GM10847 (cell line): ENCODE measurements around the gene MAP3K8.

Experiments
- POLR2A ChIP-seq: IDR thresholded peaks from 2 replicates; pipeline ENCODE4 v1.6.1; 2011; ENCODE audit not compliant: insufficient read length; ENCODE audit errors: extremely low read depth

The MAP3K8 gene

DNA sequence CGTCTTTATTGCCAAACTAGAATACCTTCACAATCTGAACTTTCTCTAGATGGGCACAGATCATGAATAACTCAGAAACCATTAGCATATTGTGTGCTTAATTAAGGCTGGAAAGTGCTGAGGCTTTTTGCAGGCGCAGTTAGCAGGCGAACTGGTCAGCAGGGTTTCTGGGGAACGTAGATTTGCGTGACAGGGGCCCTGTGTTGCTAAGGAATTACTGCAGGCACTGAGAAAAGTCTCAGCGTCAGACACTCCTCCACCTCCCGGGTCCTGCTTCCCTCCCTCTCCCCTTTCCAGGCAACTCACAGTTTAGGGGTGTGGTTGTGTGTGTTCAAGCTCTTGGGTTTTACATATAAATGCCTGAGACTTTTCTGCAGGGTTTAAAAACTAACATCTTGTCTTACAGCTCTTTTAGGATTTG is 2.2 kb downstream of the MAP3K8 start:
- no peak for TF ChIP-seq POLR2A

DNA sequence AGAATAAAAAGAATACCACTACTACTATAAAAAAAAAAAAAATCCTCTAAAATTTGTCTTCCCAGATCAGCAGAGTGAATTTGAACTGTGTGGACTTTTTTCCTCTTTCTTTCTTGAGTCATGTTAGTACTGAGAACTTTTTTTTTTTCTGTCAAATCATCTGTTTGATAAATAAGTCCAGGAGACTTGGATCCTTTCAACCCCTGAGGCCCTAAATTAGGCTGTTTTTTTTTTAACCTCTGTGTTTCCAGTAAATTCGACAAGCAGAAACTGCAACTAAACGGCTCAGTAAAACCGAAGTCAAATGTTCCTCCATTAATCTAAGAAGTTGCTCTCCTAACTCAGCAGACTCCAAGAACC is 2.7 kb downstream of the MAP3K8 start:
- TF ChIP-seq POLR2A = no peak

DNA sequence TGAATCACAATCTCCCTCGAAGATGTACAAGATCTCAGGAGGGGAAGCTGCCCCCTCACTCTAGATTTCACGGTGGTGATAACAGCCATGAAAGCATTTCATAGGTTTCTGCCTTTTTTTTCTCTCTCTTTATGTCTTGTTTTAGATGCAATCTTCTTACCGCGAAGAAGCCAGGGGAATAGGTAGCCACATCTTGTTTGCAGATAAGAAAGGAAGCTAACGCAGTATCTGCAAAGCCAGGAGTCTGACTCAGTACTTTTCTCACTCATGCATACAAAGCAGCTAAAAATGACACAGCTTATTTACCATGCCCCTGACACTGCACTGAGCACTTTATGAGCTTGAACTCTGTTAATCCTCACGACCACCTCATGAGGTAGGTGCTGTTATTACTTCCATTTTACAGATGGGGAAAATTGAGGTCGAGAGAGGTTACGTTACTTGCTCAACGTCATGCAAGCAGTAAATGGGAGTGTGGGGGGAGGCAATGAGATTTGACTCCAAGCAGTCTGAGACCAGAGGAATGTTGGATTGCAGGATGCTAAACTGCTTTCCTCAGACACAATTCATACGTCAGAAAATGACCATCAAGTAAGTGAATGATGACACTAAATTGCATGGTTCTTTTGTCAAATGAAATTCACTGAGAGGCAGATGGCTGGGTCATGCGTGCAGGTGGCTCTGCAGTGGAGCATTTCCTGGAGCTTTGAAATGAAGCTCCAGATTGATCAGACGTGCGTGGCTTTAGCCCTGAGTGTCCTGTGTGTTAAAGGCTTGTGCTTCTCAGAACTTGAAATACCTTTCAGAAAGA is 3.3 kb downstream of the MAP3K8 start:
- TF ChIP-seq POLR2A = no peak

DNA sequence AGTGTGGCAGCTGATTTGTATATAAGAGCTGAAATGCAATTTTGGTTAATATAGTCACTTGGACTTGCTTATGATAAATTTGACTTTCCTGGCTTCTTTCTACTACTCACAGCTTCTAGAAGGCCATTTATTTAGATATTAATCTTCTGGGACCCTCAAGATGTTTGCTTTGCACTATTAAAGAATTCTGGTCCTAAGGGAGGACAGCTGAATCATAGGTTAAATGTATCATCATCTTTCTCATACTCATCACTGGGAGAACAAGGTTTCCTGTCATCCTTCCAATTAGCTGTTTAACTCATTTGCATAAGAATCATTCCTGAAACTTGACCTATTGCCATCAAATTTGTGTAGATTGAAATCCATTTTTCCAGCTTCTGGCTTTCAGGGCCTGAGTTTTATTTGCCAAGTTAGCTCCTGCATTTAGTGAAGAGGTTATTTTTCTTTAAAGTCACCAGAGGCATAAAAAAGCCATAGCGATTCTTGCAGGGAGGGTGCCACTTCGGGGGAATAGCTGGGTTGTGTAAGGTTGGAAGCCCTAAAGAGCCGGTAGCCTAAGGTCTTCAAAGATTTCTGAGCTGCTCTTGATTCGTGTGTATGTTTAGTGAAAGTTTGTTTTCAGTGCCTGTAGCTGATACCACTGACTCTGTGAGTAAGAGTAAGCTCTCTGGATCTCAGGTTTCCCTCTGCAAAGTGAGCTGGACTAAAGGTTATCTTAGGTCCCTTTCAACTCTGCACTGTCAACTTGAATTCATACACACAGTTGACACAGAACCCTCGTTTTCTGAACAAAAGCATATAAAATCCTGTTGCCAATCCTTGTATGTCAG is 4.3 kb downstream of the MAP3K8 start:
- no peak for TF ChIP-seq POLR2A

DNA sequence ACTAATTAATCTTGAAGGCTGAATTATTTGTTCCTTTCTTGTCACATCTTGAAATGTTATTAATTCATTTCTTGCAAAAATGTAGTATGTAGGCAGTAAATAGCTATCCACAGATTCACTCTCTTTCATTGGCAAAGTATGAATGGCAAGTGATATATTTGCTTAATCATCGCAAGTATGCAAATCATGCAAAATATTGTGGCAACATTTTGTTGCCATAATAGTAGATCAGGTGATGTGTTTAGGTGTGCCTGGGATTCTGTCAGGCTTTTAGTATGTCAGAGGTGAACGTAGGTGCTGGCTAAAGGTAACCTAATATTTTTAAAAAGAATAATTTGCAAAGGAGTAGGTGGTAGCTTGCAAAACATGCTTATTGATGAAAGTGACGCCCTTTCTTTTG is 5.9 kb downstream of the MAP3K8 start:
- no peak for TF ChIP-seq POLR2A

DNA sequence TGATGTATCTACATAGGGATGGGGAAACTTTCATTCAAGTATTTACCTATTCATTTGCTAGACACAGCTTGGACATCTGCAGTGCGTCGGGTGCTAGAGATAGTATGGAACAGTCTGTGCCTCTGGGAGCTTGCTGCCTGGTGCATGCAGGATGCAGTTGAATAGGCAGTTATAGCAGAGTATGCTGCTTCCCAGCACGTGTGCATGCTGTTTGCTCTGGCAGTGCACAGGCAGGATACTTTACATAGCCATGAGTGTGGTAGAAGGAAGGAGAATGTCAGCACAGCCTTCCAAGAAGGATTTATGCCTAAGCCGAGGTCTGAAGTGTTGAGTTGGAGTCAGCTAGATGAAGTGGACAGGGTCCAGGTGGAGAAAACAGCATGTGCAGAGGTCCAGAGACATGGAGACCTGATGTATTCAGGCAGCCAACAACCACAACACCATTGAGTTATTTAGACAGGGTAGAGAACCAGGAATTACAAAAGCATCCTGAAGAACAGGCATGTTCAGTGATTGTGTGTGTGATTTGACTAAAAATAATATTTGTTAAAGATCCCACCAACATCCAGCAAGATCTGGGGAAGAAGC is 8.1 kb downstream of the MAP3K8 start:
- TF ChIP-seq POLR2A = no peak

DNA sequence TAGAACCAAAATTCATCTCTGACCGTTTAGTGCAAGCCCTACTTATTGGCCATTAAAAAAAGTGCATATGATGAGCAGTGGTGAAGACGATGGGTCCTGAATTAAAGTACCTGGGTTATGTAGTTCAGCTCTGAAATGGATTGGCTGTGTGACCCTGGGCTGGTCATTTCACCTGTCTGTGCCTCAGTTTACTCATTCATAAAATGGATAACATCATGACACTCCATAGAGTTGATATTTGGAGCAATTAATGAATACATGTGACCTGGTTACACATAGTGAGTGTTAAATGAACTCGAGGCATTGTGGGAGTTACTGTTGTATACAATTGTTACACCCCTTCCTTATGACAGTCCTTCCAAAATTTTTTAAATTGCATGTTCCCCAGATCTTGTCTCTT is 9.1 kb downstream of the MAP3K8 start:
- no peak for TF ChIP-seq POLR2A

DNA sequence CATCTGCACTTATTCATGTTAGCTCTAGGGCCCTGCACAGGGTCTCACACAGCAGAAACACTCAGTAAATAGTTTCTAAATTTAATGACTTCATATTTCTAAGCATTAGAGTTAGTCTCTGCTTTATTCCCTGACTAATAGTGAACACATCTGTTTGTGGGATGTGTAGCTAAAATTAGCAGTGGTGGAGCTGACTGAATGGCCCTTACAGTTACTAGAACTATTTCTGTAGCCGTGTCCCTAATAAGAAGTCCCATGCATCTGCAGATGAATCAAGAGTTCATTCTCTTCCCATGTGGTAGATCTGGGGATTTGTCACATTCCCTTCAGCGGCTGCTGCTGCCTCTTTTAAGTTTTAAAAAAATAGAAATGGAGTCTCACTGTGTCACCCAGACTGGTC is 11.7 kb downstream of the MAP3K8 start:
- no peak for TF ChIP-seq POLR2A

DNA sequence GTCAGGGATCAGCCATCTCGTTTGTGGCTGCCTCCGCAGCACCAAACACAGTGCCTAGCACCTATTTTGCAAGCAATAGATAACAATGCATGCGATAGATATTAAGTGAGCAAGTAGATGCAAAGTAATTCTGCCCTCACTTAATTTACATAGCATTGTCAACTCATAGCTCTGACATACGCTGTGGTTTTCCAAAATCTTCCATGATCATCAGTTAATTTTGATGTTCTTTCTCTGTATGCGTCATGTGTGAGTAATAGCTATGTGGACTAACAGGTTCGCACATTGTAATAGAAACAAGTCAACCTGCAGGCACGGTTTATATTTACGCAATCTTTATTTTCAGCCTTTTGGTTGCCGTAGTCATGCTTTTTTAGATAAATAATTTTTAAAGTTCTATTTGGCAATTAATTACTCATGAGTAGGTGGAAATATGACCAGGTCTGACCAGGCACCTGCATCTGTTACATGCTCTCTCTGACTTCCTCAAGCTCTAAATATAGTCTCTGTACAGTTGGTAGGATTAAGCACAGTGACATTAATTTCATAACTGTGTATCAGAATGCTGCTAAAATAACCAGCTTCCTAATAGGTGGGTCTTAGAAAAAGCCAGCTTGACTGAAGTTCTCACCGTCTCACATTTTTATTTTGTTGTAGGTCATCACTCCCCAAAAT is 13.3 kb downstream of the MAP3K8 start:
- TF ChIP-seq POLR2A = no peak

DNA sequence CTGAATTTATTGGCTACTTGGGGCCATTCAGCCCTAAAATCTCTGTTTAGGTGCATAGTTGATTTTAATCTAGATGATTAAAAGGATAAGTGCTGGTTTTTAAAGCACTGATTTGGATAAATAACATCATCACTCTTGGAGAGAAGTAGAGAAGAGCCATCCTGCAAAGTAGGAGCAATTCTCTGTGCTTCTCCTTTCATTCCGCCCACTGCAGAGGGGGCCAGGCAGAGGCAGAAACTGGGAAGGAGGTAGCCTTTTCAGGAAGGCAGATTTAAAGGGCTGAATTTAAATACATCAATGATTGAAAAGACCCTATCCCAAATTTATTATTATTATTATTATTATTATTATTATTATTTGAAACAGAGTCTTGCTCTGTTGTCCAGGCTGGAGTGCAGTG is 14.1 kb downstream of the MAP3K8 start:
- TF ChIP-seq POLR2A = no peak

DNA sequence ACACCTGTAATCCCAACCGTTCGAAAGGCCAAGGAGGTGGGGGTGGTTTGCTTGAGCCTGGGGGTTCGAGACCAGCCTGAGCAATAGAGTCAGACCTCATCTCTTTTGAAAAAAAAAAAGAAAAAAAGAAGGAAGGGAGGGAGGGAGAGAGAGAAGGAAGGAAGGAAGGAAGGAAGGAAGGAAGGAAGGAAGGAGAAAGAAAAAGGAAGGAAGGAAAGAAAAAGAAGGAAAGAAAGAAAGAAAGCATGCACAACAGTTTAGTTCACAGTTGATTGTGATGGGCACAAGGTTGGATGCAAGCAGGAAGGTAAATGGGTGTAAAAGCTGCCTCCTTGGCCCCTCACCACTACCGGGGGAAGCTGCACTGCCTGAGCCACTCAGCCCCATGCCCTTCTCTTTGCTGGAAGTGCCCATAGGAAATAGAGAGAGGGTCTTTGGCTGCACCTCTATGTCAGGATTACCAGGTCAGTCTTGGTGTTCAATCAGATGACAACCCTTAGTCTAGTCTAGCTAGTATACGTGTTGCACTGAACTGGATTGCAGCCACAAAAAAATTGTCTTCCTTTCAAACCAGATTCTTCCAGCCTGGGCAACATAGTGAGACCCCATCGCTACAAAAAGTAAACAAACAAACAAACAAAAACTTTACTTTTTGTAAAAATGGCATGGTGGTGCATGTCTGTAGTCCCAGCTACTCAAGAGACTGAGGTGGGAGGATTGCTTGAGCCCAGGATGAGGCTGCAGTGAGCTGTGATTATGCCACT is 20.0 kb downstream of the MAP3K8 start:
- no peak for TF ChIP-seq POLR2A

DNA sequence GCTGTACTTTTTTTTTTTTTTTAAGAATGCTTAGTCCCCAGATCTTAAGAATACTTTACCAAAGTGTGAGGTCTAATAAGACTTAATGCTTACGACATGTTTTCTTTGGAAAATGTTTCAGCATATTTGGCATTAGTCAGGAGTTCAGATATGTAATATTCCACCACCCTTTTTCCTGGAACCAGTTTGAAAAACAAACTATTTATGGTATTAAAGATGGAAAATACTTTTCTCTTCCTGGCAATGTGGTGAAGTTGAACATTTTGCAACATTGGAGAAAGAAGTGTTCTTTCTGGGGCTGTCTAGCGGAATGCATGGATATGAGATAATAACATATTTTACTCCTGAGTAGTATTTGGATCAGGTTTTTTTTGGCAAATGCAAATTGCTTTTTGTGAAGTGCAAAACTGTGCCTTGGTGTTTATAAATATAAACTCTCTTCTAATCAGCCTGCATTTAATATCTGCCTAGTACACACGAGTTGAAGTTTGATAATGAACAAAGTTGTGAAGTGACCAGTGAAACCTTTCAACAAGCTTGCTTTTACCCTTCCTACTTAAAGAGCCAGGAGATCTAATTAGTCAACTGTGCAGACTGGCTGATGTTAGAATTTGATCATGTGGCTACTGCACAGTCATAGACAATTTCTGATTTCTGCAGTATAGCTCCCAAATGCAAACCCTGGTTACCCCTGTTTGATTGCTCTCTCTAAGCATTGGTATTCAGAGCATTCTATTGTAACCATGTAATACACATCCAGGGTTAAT is 20.9 kb downstream of the MAP3K8 start:
- TF ChIP-seq POLR2A = no peak

DNA sequence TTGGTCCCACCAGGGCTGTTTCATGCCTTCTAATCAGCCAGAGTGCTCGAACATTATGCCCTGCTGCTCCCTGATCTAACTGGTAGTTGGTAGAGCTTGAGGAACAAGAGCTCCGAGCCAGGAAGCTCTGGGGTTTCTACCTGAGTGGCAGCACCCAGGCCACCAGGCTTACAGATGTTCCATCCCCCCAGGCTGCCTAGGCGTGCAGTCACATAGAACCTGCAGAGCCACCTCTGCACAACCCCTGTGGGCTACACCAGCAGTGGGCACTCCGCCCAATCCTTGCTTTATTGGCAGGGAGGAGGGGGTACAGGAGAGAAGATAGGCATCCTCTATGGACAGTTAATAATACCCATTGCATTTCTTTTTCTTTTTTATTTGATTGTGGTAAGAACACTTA is 21.8 kb downstream of the MAP3K8 start:
- TF ChIP-seq POLR2A = no peak

DNA sequence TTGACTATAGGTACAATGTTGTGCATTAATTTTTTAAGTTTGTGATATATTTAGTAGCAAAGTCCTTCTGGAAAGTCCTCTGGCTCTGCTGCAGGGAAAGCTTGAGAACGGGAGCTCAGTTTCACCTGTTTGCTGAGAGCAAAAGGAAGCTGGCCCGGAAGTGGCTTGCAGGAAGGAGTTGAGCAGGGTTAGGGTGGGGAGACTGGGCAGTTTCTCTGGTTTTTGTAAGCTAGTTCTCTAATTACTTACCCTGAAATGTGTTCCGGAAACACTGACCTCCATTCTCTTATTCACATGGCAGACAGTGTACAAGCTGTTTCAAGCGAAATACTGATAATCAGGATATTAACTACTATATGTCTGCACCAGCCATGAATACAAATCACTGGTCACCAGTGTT is 22.3 kb downstream of the MAP3K8 start:
- no peak for TF ChIP-seq POLR2A
